ENCODE results near the gene MYLK. TPM values are rescaled to one million over a fixed set of nuclear protein-coding genes. Genes with fewer than 3 reads are reported as not detected.

The MYLK gene
- total and polyA plus RNA-seq, 9 of the 15 experiments (the other 6 are each of a cell fraction or from before 2014, with no cell fraction given): 0.11 to 0.53 (median 0.18) TPM; not detected in 2

DNA sequence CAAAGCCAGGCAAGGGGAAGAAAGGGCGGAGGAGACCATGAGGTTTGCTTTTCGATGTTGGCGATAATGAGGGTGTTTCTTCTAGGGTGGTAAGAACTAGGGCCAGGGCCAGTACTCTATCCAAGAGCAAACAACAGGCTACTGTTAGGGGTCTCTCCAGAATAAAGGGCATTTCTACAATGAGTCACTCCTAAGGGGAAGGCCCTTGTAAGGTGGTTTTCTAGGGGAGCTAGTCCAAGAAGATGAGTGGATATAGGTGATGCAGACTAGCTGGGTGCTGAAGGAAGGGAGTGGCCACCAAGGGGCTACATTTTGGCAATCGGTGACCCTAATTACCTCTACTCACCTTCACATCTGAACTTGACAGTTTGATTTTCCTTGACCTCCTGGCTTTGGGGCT lies 150.8 kb downstream of the MYLK start:
- in situ Hi-C loops (cut with MboI): no loop called here
- no peak for FAIRE-seq
- no peaks in the 10 kb centered on the region for H3K9me3 ChIP-seq (replicated peaks; ENCODE audit: control insufficient read depth, insufficient read depth, low read depth, low read length)
- no TSS peak for BruUV-seq (replicated peaks)
- no peaks in the 10 kb centered on the region for H3K36me3 ChIP-seq (ENCODE audit: control insufficient read depth, insufficient read depth, low read length)
- WGBS (ENCODE audit: insufficient coverage, low coverage, missing lambda C conversion rate): 0% methylated on average over 4 of the region's 4 CpGs
- no peak for ATAC-seq
- POLR2A ChIA-PET: no interaction called here
- no peak overlapping the region for H3K4me2 ChIP-seq (ENCODE audit: insufficient read depth, low read length)
- no peak overlapping the region for H2AFZ ChIP-seq (ENCODE audit: low read depth, low read length)
- H4K20me1 ChIP-seq (replicated peaks; ENCODE audit: control insufficient read depth, insufficient read depth, low read length): no peaks in the 10 kb centered on the region
- no peak overlapping the region for H3K9ac ChIP-seq (ENCODE audit: insufficient read depth in 1 of 2, low read depth in 2 of 2, low read length in 2 of 2)
- no peaks in the 10 kb centered on the region for H3K79me2 ChIP-seq (ENCODE audit: control insufficient read depth, insufficient read depth, low read length)
- TF ChIP-seq BCLAF1 (IDR thresholded peaks at IDR 0.05; ENCODE audit: borderline replicate concordance in 1 of 2, control insufficient read depth in 1 of 2, low read depth in 2 of 2, low read length in 1 of 2) (no peak), ZNF316 (IDR thresholded peaks at IDR 0.05) (no peak), ZNF41 (CRISPR knock-in tag; conservative IDR thresholded peaks at IDR 0.05) (no peak), SIN3A (IDR thresholded peaks at IDR 0.05; ENCODE audit: borderline replicate concordance in 2 of 2, control insufficient read depth in 1 of 2, low read depth in 2 of 2, low read length in 2 of 2) (no peak), JUND (IDR thresholded peaks at IDR 0.05; ENCODE audit: borderline replicate concordance, low read depth, low read length) (no peak), JUND (tag; IDR thresholded peaks at IDR 0.05; ENCODE audit: borderline replicate concordance, low read depth, low read length) (no peak), HDAC2 (IDR thresholded peaks at IDR 0.05) (no peak)
- H3K9me1 ChIP-seq (ENCODE audit: control insufficient read depth, insufficient read depth, low read length): no peaks in the 10 kb centered on the region
- no peaks in the 10 kb centered on the region for H3K4me1 ChIP-seq (replicated peaks in 1 of 2; ENCODE audit: control insufficient read depth in 2 of 2, insufficient read depth in 2 of 2, low read length in 2 of 2)
- peaks cover 6 to 28% of the 10 kb centered on the region in 2 experiments; a peak in 4 of 5 replicates for H3K27me3 ChIP-seq (ENCODE audit: control insufficient read depth in 2 of 2, insufficient read depth in 2 of 2, low read length in 2 of 2)
- CTCF ChIA-PET (ENCODE audit: low intra/inter-chr PET ratio): no interaction called here
- H3K27ac ChIP-seq (ENCODE audit: extremely low read depth, low read depth, low read length): no peak overlapping the region
- no peak overlapping the region for H3K4me3 ChIP-seq
- DNase-seq (ENCODE audit: extremely low read depth in 1 of 4, low spot score in 3 of 4): no peak
- intact Hi-C loops (cut with micrococcal nuclease): no loop called here

All from K562 (cell line).